GM10248 (cell line): ENCODE data around the gene PRICKLE3.
"Not testable (repeated sequence)": the region's sequence is repeated elsewhere in the genome, so short reads cannot be mapped to it uniquely, and the experiment has no call there.

Experiments used
- CTCF ChIA-PET: fragments of 300-600 bp; sonication (Branson Sonifier 250); formaldehyde crosslinking; extraction: SDS; loops from one replicate; lab custom pipeline; 2021; ENCODE audit warnings: antibody characterized with exemption; lab: Yijun Ruan, JAX
- POLR2A ChIA-PET: fragments of 350-650 bp; sonication (Branson Sonifier 250); formaldehyde crosslinking; extraction: SDS; loops from one replicate; lab custom pipeline; 2020; ENCODE audit warnings: antibody characterized with exemption; lab: Yijun Ruan, JAX
- DNase-seq: peaks from one replicate; pipeline ENCODE4 v3.0.0; 2012; ENCODE audit errors: extremely low spot score
- TF ChIP-seq, protein P1 (sequence below): IDR thresholded peaks from 2 replicates; pipeline ENCODE4 v1.5.1; 2012; ENCODE audit warnings: mild to moderate bottlenecking, low read depth; ENCODE audit errors: extremely low read depth, missing control alignments, control extremely low read depth

Gene PRICKLE3

DNA sequence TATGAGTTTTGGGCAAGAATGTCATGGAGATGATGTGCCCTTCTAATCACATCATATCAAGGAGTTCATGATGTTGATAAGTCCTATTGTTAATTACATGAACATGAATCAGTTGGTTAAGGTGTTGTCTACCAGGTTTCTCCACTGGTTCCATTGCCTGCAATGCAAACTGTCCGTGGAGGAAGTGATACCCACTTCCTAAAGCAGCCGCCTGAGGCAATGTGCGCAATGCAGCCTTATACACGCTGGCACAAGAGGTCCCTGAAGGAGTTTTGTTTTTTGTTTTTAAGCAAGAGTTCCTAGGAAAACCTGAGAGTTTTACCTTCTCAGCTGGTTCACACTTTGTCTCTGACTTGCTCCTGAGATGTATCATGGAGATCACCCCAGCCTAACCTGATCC lies 56.7 kb downstream of the PRICKLE3 start:
- ChIA-PET CTCF (no interaction called here), POLR2A (no interaction called here)
- DNase-seq: no peak
- TF ChIP-seq, protein P1, sequence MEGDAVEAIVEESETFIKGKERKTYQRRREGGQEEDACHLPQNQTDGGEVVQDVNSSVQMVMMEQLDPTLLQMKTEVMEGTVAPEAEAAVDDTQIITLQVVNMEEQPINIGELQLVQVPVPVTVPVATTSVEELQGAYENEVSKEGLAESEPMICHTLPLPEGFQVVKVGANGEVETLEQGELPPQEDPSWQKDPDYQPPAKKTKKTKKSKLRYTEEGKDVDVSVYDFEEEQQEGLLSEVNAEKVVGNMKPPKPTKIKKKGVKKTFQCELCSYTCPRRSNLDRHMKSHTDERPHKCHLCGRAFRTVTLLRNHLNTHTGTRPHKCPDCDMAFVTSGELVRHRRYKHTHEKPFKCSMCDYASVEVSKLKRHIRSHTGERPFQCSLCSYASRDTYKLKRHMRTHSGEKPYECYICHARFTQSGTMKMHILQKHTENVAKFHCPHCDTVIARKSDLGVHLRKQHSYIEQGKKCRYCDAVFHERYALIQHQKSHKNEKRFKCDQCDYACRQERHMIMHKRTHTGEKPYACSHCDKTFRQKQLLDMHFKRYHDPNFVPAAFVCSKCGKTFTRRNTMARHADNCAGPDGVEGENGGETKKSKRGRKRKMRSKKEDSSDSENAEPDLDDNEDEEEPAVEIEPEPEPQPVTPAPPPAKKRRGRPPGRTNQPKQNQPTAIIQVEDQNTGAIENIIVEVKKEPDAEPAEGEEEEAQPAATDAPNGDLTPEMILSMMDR: no peak

DNA sequence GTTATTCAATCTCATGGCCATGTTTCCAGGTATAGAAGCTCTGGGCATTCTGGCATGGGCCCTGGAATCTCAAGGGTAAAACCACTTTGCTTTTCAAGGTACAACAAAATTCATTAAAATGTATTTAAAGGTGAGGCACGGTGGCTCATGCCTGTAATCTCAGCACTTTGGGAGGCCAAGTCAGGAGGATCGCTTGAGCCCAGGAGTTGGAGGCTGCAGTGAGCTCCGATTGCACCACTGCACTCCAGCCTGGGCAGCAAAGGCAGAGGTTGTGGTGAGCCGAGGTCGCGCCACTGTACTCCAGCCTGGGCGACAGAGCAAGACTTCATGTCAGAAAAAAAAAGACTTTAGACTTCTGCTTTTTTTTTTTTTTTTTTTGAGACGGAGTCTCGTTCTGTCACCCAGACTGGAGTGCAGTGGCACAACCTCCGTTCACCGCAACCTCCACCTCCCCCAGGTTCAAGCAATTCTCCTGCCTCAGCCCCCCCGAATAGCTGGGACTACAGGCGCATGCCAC lies 58.4 kb downstream of the PRICKLE3 start:
- DNase-seq, POLR2A ChIA-PET, CTCF ChIA-PET: not testable (repeated sequence)
